K562 (cell line): ENCODE measurements around the gene SLC35F4. TPM values are rescaled to one million over a fixed set of nuclear protein-coding genes. Genes with fewer than 3 reads are reported as not detected.

ENCODE experiments used
- ATAC-seq: fragments of 200-7000 bp; cut with Tn5 transposase; 3 replicates; pipeline ENCODE4 v1.9.1; 2020; ENCODE audit warnings: moderate library complexity
- BruUV-seq: library from RNA; stranded (reverse); fragments of 400-500 nt; replicated peaks from 2 replicates; lab custom pipeline; 2021; lab: Mats Ljungman, UMichigan
- CTCF ChIA-PET: fragments of 300-600 bp; formaldehyde crosslinking; extraction: SDS; loops from one replicate; lab custom pipeline; 2021; ENCODE audit warnings: low intra/inter-chr PET ratio; lab: Yijun Ruan, JAX
- POLR2A ChIA-PET: fragments of 300-600, 350-650 bp; sonication (Branson Sonifier 250); formaldehyde crosslinking; extraction: SDS; loops from one replicate; lab custom pipeline; 2021; ENCODE audit warnings: antibody characterized with exemption, inconsistent platforms; lab: Yijun Ruan, JAX
- DNase-seq, 4 experiments: peaks; one replicate each; pipeline versions ENCODE4 v3.0.0 to v3.0.0-alpha.2; 2011 to 2018; ENCODE audit warnings: low spot score in 3 of 4, mixed read lengths in 3 of 4; ENCODE audit errors: extremely low read depth in 1 of 4
- FAIRE-seq: peaks from 2 replicates; lab custom pipeline; 2011; peaks lifted over from hg19 to GRCh38; lab: Jason Lieb, UNC
- H2AFZ ChIP-seq: 2 replicates; pipeline ENCODE4 v1.6.0; 2011; ENCODE audit warnings: low read depth, low read length, control low read depth, inconsistent platforms
- H3K27ac ChIP-seq: fragments of 200-600 bp; 3 replicates; pipeline ENCODE4 v1.8.0; 2011; ENCODE audit warnings: low read depth, mild to moderate bottlenecking, control low read depth, inconsistent platforms, low read length, moderate library complexity, mixed read lengths; ENCODE audit errors: extremely low read depth
- H3K27me3 ChIP-seq, 2 experiments: fragments of 300-600 bp in 1 of 2; 2 replicates in 1 of 2; 3 replicates in 1 of 2; pipeline versions ENCODE4 v1.6.0 to v1.8.0; 2011; ENCODE audit warnings: inconsistent platforms in 2 of 2, low read length in 2 of 2, mild to moderate bottlenecking in 1 of 2, mixed read lengths in 1 of 2, moderate library complexity in 1 of 2; ENCODE audit not compliant: control insufficient read depth in 2 of 2, insufficient read depth in 2 of 2
- H3K36me3 ChIP-seq: fragments of 300-600 bp; 3 replicates; pipeline ENCODE4 v1.8.0; 2011; ENCODE audit warnings: mild to moderate bottlenecking, low read length, inconsistent platforms; ENCODE audit not compliant: control insufficient read depth, insufficient read depth
- H3K4me1 ChIP-seq, 2 experiments: fragments of 200-600 bp in 1 of 2; replicated peaks in 1 of 2; 2 replicates in 1 of 2; 3 replicates in 1 of 2; pipeline versions ENCODE4 v1.5.1 to v1.8.0; 2011; ENCODE audit warnings: inconsistent platforms in 2 of 2, low read length in 2 of 2, mild to moderate bottlenecking in 1 of 2, mixed read lengths in 1 of 2, moderate library complexity in 1 of 2; ENCODE audit not compliant: control insufficient read depth in 2 of 2, insufficient read depth in 2 of 2
- H3K4me2 ChIP-seq: 2 replicates; pipeline ENCODE4 v1.6.1; 2011; ENCODE audit warnings: low read length, control low read depth, inconsistent platforms, mixed read lengths; ENCODE audit not compliant: insufficient read depth
- H3K4me3 ChIP-seq: fragments of 200-600 bp; sonication (generic), shearing (Covaris generic); 2 replicates; pipeline ENCODE4 v1.5.1; 2016; ENCODE audit warnings: control low read depth, inconsistent platforms
- H3K79me2 ChIP-seq: fragments of 200-600 bp; 3 replicates; pipeline ENCODE4 v1.8.0; 2011; ENCODE audit warnings: low read length, inconsistent platforms; ENCODE audit not compliant: control insufficient read depth, insufficient read depth
- H3K9ac ChIP-seq, 2 experiments: 2 replicates each; pipeline versions ENCODE4 v1.6.0 to v1.6.1; 2011; ENCODE audit warnings: low read depth in 2 of 2, low read length in 2 of 2, control low read depth in 1 of 2, inconsistent platforms in 1 of 2, mild to moderate bottlenecking in 1 of 2, mixed read lengths in 1 of 2; ENCODE audit not compliant: insufficient read depth in 1 of 2
- H3K9me1 ChIP-seq: one replicate; pipeline ENCODE4 v1.6.0; 2011; ENCODE audit warnings: inconsistent platforms, mild to moderate bottlenecking, low read length, moderate library complexity; ENCODE audit not compliant: control insufficient read depth, insufficient read depth
- H3K9me3 ChIP-seq: replicated peaks from 2 replicates; pipeline ENCODE4 v1.5.1; 2011; ENCODE audit warnings: low read depth, low read length, inconsistent platforms; ENCODE audit not compliant: control insufficient read depth, insufficient read depth
- H4K20me1 ChIP-seq: replicated peaks from 2 replicates; pipeline ENCODE4 v1.6.1; 2011; ENCODE audit warnings: low read length, inconsistent platforms, mixed read lengths; ENCODE audit not compliant: control insufficient read depth, insufficient read depth
- CBX5 ChIP-seq: IDR thresholded peaks from 2 replicates; pipeline ENCODE4 v1.6.1; 2014; ENCODE audit warnings: low read depth, borderline replicate concordance
- GTF2A2 ChIP-seq: IDR thresholded peaks from 2 replicates; pipeline ENCODE4 v1.6.1; 2016; ENCODE audit warnings: mild to moderate bottlenecking, missing genetic modification characterization, missing compliant biosample characterization
- KAT8 ChIP-seq: fragments of 450-650 bp; IDR thresholded peaks from 2 replicates; pipeline ENCODE4 v1.6.1; 2016; ENCODE audit warnings: low read depth, mild to moderate bottlenecking
- MEIS2 ChIP-seq: fragments of 450-650 bp; IDR thresholded peaks from 2 replicates; pipeline ENCODE4 v1.6.1; 2014; ENCODE audit warnings: mild to moderate bottlenecking; ENCODE audit not compliant: partially characterized antibody
- PHTF2 ChIP-seq: fragments of 250-450 bp; sonication (Bioruptor Pico); IDR thresholded peaks from 2 replicates; pipeline ENCODE4 v1.5.0; 2021; ENCODE audit warnings: mild to moderate bottlenecking
- POLR2B ChIP-seq: fragments of 450-650 bp; IDR thresholded peaks from 2 replicates; pipeline ENCODE4 v1.6.1; 2018; ENCODE audit warnings: low read depth; ENCODE audit not compliant: partially characterized antibody
- RBM14 ChIP-seq: fragments of 200-400 bp; formaldehyde crosslinking; IDR thresholded peaks from 2 replicates; pipeline ENCODE4 v1.6.1; 2018; ENCODE audit warnings: low read depth, mild to moderate bottlenecking, low read length, moderate library complexity, borderline replicate concordance; ENCODE audit not compliant: insufficient read depth
- RBM34 ChIP-seq: fragments of 200-400 bp; formaldehyde crosslinking; IDR thresholded peaks from 2 replicates; pipeline ENCODE4 v1.6.1; 2018; ENCODE audit warnings: low read length, borderline replicate concordance; ENCODE audit not compliant: insufficient read depth
- SMAD3 ChIP-seq: fragments of 450-650 bp; formaldehyde crosslinking; conservative IDR thresholded peaks from 2 replicates; pipeline ENCODE4 v1.4.0; 2020; ENCODE audit warnings: mild to moderate bottlenecking
- SMAD4 ChIP-seq: fragments of 250-450 bp; sonication (Bioruptor Pico); conservative IDR thresholded peaks from 2 replicates; pipeline ENCODE4 v1.8.0; 2021; ENCODE audit warnings: inconsistent platforms, mild to moderate bottlenecking, moderate library complexity
- TAF1 ChIP-seq: IDR thresholded peaks from 2 replicates; pipeline ENCODE4 v1.6.1; 2011; ENCODE audit warnings: mild to moderate bottlenecking, low read length, moderate library complexity; ENCODE audit not compliant: insufficient read depth, control insufficient read depth, severe bottlenecking; ENCODE audit errors: extremely low read depth
- TBP ChIP-seq: optimal IDR thresholded peaks from 2 replicates; pipeline ENCODE3; 2011; ENCODE audit warnings: low read depth, low read length, improper control_type of control experiment
- ZC3H11A ChIP-seq: IDR thresholded peaks from 2 replicates; pipeline ENCODE4 v1.6.1; 2012; ENCODE audit warnings: low read depth, low read length, improper control_type of control experiment
- ZNF584 ChIP-seq: fragments of 200-800 bp; sonication (Bioruptor generic); IDR thresholded peaks from 2 replicates; pipeline ENCODE4 v1.6.1; 2016; ENCODE audit warnings: low read depth, mild to moderate bottlenecking, missing genetic modification characterization, missing compliant biosample characterization
- ZNF77 ChIP-seq: fragments of 250-450 bp; sonication (Bioruptor Pico); IDR thresholded peaks from 2 replicates; pipeline ENCODE4 v1.5.0; 2020
- ZNF780A ChIP-seq: fragments of 250-450 bp; sonication (Bioruptor Pico); IDR thresholded peaks from 2 replicates; pipeline ENCODE4 v1.5.0; 2021; ENCODE audit warnings: mild to moderate bottlenecking
- WGBS: fragments of 100-300 bp; shearing (Covaris generic); methylation state at CpG from one replicate; pipeline ENCODE4 v1.1.6; 2016; ENCODE audit warnings: low coverage, mixed read lengths; ENCODE audit not compliant: insufficient coverage; ENCODE audit errors: missing lambda C conversion rate; 5-methylcytosine and 5-hydroxymethylcytosine counted together
- in situ Hi-C: fragments of 300-500 bp; cut with MboI; formaldehyde crosslinking; loops from 4 replicates; pipeline ENCODE4 v1.15.0; 2018; ENCODE audit warnings: inconsistent platforms, mixed read lengths
- intact Hi-C: fragments of 100-400 bp; cut with micrococcal nuclease; formaldehyde crosslinking; loops from 2 replicates; pipeline ENCODE4 v1.14.2; 2022
- polyA plus RNA-seq, 8 experiments: library from polyadenylated mRNA; depleted of rRNA in 4 of 8; stranded (reverse) in 5 of 8; unstranded in 3 of 8; fragments of >200 nt; fragmentation: Nextera tagmentation in 2 of 8; fragmentation: Illumina TruSeq in 1 of 8; extraction: Ambion mirVana in 2 of 8; extraction: Trizol in 1 of 8; gene quantifications; 2 replicates each; pipeline versions ENCODE4 v1.2.1 to v1.2.3, GENCODE V29; 2011 to 2014; ENCODE audit warnings: inconsistent platforms in 1 of 8, missing spikeins in 1 of 8
- total RNA-seq, 7 experiments: library from RNA; depleted of rRNA in 6 of 7; stranded (reverse); fragments of >200 nt in 6 of 7; fragmentation: Illumina TruSeq in 2 of 7; extraction: Trizol in 2 of 7; gene quantifications; 2 replicates each; pipeline versions ENCODE4 v1.2.1 to v1.2.3, GENCODE V29; 2011 to 2021; ENCODE audit warnings: low replicate concordance in 1 of 7

The SLC35F4 gene
- total and polyA plus RNA-seq, 9 of the 15 experiments (the other 6 are each of a cell fraction or from before 2014, with no cell fraction given), result 0.01 TPM; not detected in 8

- Histone ChIP-seq H3K9me3 (no peaks in the 10 kb centered on the region), H2AFZ (no peak overlapping the region), H3K79me2 (no peaks in the 10 kb centered on the region), H3K4me3 (no peak overlapping the region), H3K4me2 (no peak overlapping the region), H3K4me1 (no peaks in the 10 kb centered on the region), H4K20me1 (no peaks in the 10 kb centered on the region), H3K9ac (no peak overlapping the region), H3K27me3 (no peaks in the 10 kb centered on the region), H3K9me1 (no peaks in the 10 kb centered on the region), H3K27ac (no peak overlapping the region), H3K36me3 (no peaks in the 10 kb centered on the region)
- ChIA-PET CTCF (no interaction called here), POLR2A (no interaction called here)
- BruUV-seq, result no TSS peak
- in situ Hi-C loops, result no loop called here
- intact Hi-C loops, result no loop called here
- DNase-seq (no peak), ATAC-seq (no peak), FAIRE-seq (no peak)
- no peak for TF ChIP-seq TBP
- TF ChIP-seq MEIS2, result no peak
- no peak for TF ChIP-seq POLR2B
- no peak for TF ChIP-seq RBM34
- no peak for TF ChIP-seq GTF2A2
- no peak for TF ChIP-seq ZNF77 (CRISPR knock-in tag)
- no peak for TF ChIP-seq ZC3H11A
- TF ChIP-seq RBM14, result no peak
- no peak for TF ChIP-seq TAF1
- TF ChIP-seq ZNF780A (CRISPR knock-in tag), result no peak
- no peak for TF ChIP-seq PHTF2 (CRISPR knock-in tag)
- no peak for TF ChIP-seq CBX5
- no peak for TF ChIP-seq SMAD4 (CRISPR knock-in tag)
- no peak for TF ChIP-seq ZNF584 (CRISPR knock-in tag)
- no peak for TF ChIP-seq KAT8
- TF ChIP-seq SMAD3, result no peak
- 0% methylated on average over 2 of the region's 2 CpGs for whole genome bisulfite sequencing
These were observed 68.7 kb downstream of the SLC35F4 start for GRCh38 chr14:57797160-57797559.
